ENCODE results near the gene GATC. TPM values are rescaled to one million over a fixed set of nuclear protein-coding genes. Genes with fewer than 3 reads are reported as not detected.

The GATC gene
- total RNA-seq, 6 experiments from 2014 or later = 16.3 to 30.9 (median 24.0) TPM

- no peaks in the 10 kb centered on the region for H3K4me1 Mint-ChIP-seq (ENCODE audit: low read depth)
- H3K4me3 Mint-ChIP-seq = no peak overlapping the region
- peaks cover 15% of the 10 kb centered on the region for H3K27me3 Mint-ChIP-seq (ENCODE audit: insufficient read depth)
- H3K36me3 Mint-ChIP-seq (ENCODE audit: low read depth) = no peaks in the 10 kb centered on the region
- DNase-seq = no peak
- H3K9me3 Mint-ChIP-seq = no peaks in the 10 kb centered on the region
- H3K27ac Mint-ChIP-seq = no peak overlapping the region
- TF ChIP-seq CTCF (IDR thresholded peaks at IDR 0.05) = no peak
These were observed 32.1 kb upstream of the GATC start for GRCh38 chr12:120413901-120414695.

- H3K9me3 Mint-ChIP-seq = no peaks in the 10 kb centered on the region
These were observed 29.6 kb upstream of the GATC start for GRCh38 chr12:120416490-120417216.

GRCh38 chr12:120417917-120418580 lies 28.2 kb upstream of the GATC start:
- no peak overlapping the region for H3K4me3 Mint-ChIP-seq
- DNase-seq = no peak
- peaks cover 18% of the 10 kb centered on the region for H3K27me3 Mint-ChIP-seq (ENCODE audit: insufficient read depth)
- no peaks in the 10 kb centered on the region for H3K9me3 Mint-ChIP-seq
- no peak overlapping the region for H3K27ac Mint-ChIP-seq
- no peaks in the 10 kb centered on the region for H3K4me1 Mint-ChIP-seq (ENCODE audit: low read depth)
- no peaks in the 10 kb centered on the region for H3K36me3 Mint-ChIP-seq (ENCODE audit: low read depth)
- no peak for TF ChIP-seq CTCF (IDR thresholded peaks at IDR 0.05)

More at GRCh38 chr12:120416490-120417216, 29.6 kb upstream of the GATC start:
- no peak for TF ChIP-seq CTCF (IDR thresholded peaks at IDR 0.05)
- Mint-ChIP-seq H3K4me3 (no peak overlapping the region), H3K27me3 (ENCODE audit: insufficient read depth) (peaks cover 18% of the 10 kb centered on the region), H3K36me3 (ENCODE audit: low read depth) (no peaks in the 10 kb centered on the region), H3K27ac (no peak overlapping the region), H3K4me1 (ENCODE audit: low read depth) (no peaks in the 10 kb centered on the region)
- DNase-seq = no peak

- Mint-ChIP-seq H3K4me3 (no peak overlapping the region), H3K9me3 (no peaks in the 10 kb centered on the region), H3K27me3 (ENCODE audit: insufficient read depth) (peaks cover 17% of the 10 kb centered on the region), H3K36me3 (ENCODE audit: low read depth) (no peaks in the 10 kb centered on the region), H3K4me1 (ENCODE audit: low read depth) (no peaks in the 10 kb centered on the region), H3K27ac (no peak overlapping the region)
- no peak for TF ChIP-seq CTCF (IDR thresholded peaks at IDR 0.05)
- DNase-seq = no peak
These were observed 24.5 kb upstream of the GATC start for GRCh38 chr12:120421701-120422100.

- no peak for TF ChIP-seq CTCF (IDR thresholded peaks at IDR 0.05)
- H3K4me3 Mint-ChIP-seq = no peak overlapping the region
- peaks cover 18% of the 10 kb centered on the region for H3K27me3 Mint-ChIP-seq (ENCODE audit: insufficient read depth)
- H3K4me1 Mint-ChIP-seq (ENCODE audit: low read depth) = no peaks in the 10 kb centered on the region
- no peaks in the 10 kb centered on the region for H3K36me3 Mint-ChIP-seq (ENCODE audit: low read depth)
- H3K9me3 Mint-ChIP-seq = no peaks in the 10 kb centered on the region
- H3K27ac Mint-ChIP-seq = no peak overlapping the region
- DNase-seq = no peak
These were observed 23.3 kb upstream of the GATC start for GRCh38 chr12:120422892-120423456.
